GM19193 (cell line): Measurements from ENCODE around the gene TMEM214.

Source experiments
- POLR2A ChIP-seq: IDR thresholded peaks from 4 replicates; pipeline ENCODE4 v1.6.1; 2011; ENCODE audit not compliant: insufficient read depth, insufficient read length; ENCODE audit errors: extremely low read depth

The TMEM214 gene

DNA sequence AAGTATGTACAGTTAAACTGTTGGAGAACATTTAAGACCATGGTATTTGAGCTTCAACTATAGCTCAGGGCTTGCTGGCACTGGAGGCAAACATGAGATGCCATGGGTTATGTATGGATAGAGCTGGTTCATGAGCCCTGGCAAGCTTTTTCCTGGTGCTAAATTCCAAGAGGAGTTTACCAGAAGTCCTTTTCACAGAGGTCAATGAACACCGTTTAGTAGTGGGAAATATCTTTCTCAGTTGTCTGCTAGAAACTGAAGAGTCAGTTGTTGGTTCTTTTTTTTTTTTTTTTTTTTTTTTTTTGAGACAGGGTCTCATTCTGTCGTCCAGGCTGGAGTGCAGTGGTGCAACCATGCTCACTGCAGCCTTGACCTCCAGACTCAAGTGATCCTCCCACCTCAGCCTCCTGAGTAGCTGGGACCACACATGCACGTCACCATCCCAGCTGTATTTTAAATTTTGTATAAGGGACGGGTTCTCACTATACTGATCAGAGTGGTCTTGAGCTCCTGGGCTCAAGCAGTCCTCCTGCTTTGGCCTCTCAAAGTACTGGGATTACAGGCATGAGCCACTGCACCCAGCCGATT lies 55.2 kb downstream of the TMEM214 start:
- TF ChIP-seq POLR2A, result no peak

DNA sequence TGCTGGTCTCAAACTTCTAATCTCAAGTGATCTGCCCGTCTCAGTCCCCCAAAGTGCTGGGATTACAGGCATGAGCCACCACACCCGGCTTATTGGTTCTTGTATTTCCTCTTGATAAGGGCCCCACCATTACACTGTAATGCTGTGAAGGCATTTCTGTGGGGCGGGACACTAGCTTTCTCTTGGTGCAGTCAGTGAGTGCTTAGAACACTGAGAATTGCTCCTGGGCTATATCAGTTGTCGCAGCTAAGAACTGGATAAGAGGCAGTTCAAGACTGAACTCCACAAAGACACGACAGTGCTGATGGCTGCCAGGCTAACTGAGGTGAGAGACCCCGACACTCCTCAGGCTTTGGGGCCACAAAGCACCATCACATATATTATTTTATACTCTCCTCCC lies 55.9 kb downstream of the TMEM214 start:
- TF ChIP-seq POLR2A, result no peak

DNA sequence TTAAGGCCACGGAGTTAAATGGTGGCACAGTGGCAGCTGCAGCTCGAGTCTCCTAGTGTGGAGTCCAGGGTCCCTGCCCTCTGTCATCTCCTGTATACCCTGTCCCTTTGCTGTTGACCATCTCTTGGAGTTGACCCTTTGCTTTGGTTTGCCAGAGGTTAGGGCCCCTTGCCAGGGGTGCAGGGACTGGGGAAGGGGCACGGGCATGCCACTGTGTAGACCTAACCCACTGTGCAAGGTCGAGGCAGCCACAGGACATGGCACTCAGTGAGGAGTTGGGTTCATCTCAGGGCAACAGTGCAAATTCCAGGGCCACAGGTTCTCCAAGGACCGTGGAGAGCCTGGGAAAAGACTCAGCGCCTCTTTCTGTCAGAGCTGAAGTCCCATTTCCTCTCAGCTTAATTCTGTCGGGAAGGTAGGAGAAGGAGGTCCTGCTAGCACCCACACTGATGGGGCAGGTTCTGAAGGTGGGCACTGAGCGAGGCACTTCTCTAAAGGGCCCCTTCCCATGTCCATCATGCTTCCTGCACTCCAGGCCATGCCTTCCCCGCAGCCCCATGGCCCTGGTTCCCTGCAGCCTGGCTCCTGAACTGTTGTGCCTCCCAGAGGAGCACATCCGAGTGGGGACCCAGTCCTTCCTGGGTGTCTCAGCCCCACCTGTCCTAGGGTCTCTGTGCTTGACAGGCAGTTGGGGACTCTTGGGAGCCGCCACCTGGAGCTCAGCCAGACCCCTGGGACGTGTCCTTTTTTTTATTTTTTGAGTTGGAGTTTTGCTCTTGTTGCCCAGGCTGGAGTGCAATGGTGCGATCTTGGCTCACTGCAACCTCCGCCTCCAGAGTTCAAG lies 56.6 kb downstream of the TMEM214 start:
- no peak for TF ChIP-seq POLR2A
